Ascending aorta (tissue), 2 donors: Measurements from ENCODE around the gene SLC6A11. TPM values are rescaled to one million over a fixed set of nuclear protein-coding genes. Genes with fewer than 3 reads are reported as not detected.

Experiments
- DNase-seq, 2 donors: peaks; one replicate each; pipeline ENCODE4 v3.0.0-alpha.2; 2019; ENCODE audit warnings: low spot score in 2 of 2
- H3K27ac ChIP-seq, 2 donors: fragments of 200-600 bp; sonication (generic); one replicate each; pipeline ENCODE4 v1.5.1; 2016 to 2017; ENCODE audit warnings: mild to moderate bottlenecking in 1 of 2
- H3K27me3 ChIP-seq: fragments of 200-600 bp; sonication (generic); one replicate; pipeline ENCODE4 v1.5.1; 2017
- H3K36me3 ChIP-seq, 2 donors: fragments of 200-600 bp; sonication (generic); one replicate each; pipeline ENCODE4 v1.5.1; 2016
- H3K4me1 ChIP-seq, 2 donors: fragments of 200-600 bp; sonication (generic); one replicate each; pipeline ENCODE4 v1.5.1; 2016 to 2017; ENCODE audit warnings: mild to moderate bottlenecking in 1 of 2
- H3K4me3 ChIP-seq, 2 donors: fragments of 200-600 bp; sonication (generic); one replicate each; pipeline ENCODE4 v1.5.1; 2016 to 2017; ENCODE audit warnings: mild to moderate bottlenecking in 1 of 2
- H3K9me3 ChIP-seq, 2 donors: fragments of 200-600 bp; sonication (generic); one replicate each; pipeline ENCODE4 v1.5.1; 2016
- intact Hi-C: fragments of 100-400 bp; cut with DNase I; formaldehyde crosslinking; loops from one replicate; pipeline ENCODE4 v1.15.1; 2023
- total RNA-seq: library from RNA; depleted of rRNA; stranded (reverse); fragments of >200 nt; gene quantifications from one replicate; pipeline ENCODE4 v1.1.0, GENCODE V29; 2016
- TF ChIP-seq, protein P1 (sequence below), 3 experiments: fragments of 200-600 bp in 2 of 3; fragments of 450-650 bp in 1 of 3; sonication (generic) in 2 of 3; IDR thresholded peaks; one replicate each; pipeline ENCODE4 v1.5.1; 2016 to 2019; ENCODE audit warnings: antibody characterized with exemption in 3 of 3, mild to moderate bottlenecking in 1 of 3, moderate library complexity in 1 of 3

The SLC6A11 gene
- total RNA-seq, 1 donor from 2014 or later, result not detected

DNA sequence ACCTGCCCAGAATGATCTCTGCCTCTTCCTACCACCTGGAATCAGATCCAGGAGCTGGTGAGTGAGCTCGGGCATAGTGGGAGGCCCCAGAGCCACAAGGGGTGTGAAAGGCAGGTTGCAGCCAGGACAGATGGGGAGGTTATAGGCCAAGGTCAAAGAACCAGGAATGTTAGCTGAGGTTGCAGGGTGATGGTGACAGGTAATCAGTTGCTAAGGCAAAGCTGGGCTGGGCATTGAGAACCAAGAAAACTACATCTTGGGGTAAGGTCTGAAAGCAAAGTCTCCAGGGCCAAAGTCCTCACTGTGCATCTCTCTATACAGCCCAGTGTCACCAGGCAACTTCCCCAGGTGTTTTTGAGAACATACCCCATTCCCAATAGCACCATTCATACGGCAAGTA lies 38.4 kb upstream of the SLC6A11 start:
- H3K27ac ChIP-seq, result no peak overlapping the region
- H3K27me3 ChIP-seq, result no peaks in the 10 kb centered on the region
- intact Hi-C loops, result no loop called here
- DNase-seq, result no peak
- no peaks in the 10 kb centered on the region for H3K36me3 ChIP-seq
- no peaks in the 10 kb centered on the region for H3K9me3 ChIP-seq
- H3K4me1 ChIP-seq, result no peaks in the 10 kb centered on the region
- H3K4me3 ChIP-seq, result no peak overlapping the region
- TF ChIP-seq, protein P1, sequence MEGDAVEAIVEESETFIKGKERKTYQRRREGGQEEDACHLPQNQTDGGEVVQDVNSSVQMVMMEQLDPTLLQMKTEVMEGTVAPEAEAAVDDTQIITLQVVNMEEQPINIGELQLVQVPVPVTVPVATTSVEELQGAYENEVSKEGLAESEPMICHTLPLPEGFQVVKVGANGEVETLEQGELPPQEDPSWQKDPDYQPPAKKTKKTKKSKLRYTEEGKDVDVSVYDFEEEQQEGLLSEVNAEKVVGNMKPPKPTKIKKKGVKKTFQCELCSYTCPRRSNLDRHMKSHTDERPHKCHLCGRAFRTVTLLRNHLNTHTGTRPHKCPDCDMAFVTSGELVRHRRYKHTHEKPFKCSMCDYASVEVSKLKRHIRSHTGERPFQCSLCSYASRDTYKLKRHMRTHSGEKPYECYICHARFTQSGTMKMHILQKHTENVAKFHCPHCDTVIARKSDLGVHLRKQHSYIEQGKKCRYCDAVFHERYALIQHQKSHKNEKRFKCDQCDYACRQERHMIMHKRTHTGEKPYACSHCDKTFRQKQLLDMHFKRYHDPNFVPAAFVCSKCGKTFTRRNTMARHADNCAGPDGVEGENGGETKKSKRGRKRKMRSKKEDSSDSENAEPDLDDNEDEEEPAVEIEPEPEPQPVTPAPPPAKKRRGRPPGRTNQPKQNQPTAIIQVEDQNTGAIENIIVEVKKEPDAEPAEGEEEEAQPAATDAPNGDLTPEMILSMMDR (IDR thresholded peaks at IDR 0.05), result no peak

DNA sequence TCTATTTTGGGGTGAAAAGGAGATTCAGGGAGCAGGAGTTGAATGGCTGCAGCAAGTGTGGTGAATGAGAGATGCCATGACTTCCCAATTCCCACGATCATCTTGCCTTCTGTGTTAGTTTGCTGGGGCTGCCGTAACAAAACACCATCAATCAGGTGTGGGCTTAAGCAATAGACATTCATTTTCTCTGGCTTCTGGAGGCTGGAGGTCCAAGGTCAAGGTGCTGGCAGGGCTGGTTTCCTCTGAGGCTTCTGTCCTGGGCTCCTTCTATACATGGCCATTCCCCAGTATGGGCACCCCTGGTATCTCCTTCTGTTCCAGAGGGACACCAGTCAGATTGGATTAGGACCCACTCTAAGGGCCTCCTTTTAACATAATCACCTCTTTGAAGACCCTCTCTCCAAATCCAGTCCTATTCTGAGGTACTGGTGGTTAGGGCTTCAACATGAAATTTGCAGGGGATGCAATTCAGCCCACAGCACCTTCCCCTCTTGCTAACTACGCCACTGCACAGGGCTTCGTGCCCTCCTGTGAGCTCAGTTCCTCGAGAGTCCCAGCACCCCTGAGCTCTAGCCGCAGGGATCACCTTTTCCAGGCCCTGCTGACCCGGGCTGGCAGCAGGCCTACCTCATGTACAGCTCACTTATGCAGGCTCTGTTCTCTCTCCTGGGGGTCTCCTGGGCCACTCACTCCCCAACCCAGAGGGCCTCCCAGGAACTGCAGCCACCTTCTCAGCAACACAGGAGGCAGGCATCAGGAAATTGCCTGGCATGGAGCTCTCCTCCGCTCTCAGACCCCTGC lies 37.3 kb upstream of the SLC6A11 start:
- H3K27ac ChIP-seq, result no peak overlapping the region
- TF ChIP-seq, protein P1 (IDR thresholded peaks at IDR 0.05), result no peak
- no peaks in the 10 kb centered on the region for H3K4me1 ChIP-seq
- intact Hi-C loops, result no loop called here
- DNase-seq, result no peak
- H3K9me3 ChIP-seq, result no peaks in the 10 kb centered on the region
- no peaks in the 10 kb centered on the region for H3K36me3 ChIP-seq
- H3K27me3 ChIP-seq, result no peaks in the 10 kb centered on the region
- no peak overlapping the region for H3K4me3 ChIP-seq

DNA sequence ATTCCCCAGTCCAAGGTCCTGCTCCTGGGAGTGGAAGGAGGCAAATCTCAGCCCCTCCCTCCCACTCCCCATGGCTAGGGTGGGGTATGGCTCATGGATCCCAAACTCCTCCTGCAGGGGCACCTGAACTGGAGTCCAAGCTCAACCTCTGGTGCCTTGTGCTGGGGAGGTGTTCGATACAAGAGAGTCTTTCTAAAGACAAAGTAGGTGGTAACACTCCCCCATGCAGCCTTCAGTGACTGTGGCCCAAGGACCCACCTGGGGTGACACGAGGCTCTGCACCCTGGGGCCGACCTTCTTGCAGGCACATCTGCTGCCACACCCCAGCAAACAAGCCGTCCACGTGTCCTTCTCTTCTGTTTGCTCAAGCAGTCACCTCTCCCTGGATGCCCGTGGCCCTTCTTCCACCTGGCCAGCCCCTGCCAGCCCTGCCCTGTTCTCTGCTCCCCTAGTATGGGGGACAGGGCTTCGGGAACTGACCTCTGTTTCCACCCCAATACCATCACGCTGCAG lies 36.7 kb upstream of the SLC6A11 start:
- TF ChIP-seq, protein P1 (IDR thresholded peaks at IDR 0.05), result no peak
- no peak overlapping the region for H3K4me3 ChIP-seq
- intact Hi-C loops, result no loop called here
- no peaks in the 10 kb centered on the region for H3K36me3 ChIP-seq
- H3K4me1 ChIP-seq, result no peaks in the 10 kb centered on the region
- DNase-seq, result no peak
- no peaks in the 10 kb centered on the region for H3K27me3 ChIP-seq
- no peak overlapping the region for H3K27ac ChIP-seq
- H3K9me3 ChIP-seq, result no peaks in the 10 kb centered on the region

DNA sequence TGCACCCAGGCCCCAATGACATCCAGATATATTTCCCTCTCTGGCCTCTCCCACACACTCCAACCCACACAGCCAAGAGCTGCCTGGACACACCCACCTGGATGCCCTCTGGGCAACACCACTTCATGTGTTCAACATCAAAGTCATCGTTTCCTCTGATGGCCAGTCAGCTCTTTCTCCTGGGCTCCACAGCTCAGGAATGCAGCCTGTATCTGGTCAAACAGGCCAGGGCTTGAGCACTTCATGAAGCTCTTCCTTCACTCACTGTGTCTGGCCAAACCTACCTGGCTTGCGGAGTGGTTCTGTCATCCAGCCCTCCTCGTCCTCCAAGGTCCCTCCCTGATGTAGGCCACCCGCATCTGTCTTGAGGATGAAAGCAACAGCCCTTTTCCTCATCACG lies 35.8 kb upstream of the SLC6A11 start:
- Histone ChIP-seq H3K27ac (no peak overlapping the region), H3K9me3 (no peaks in the 10 kb centered on the region), H3K4me1 (no peaks in the 10 kb centered on the region), H3K4me3 (no peak overlapping the region), H3K36me3 (no peaks in the 10 kb centered on the region), H3K27me3 (no peaks in the 10 kb centered on the region)
- TF ChIP-seq, protein P1 (IDR thresholded peaks at IDR 0.05), result no peak
- DNase-seq, result no peak
- intact Hi-C loops, result no loop called here

DNA sequence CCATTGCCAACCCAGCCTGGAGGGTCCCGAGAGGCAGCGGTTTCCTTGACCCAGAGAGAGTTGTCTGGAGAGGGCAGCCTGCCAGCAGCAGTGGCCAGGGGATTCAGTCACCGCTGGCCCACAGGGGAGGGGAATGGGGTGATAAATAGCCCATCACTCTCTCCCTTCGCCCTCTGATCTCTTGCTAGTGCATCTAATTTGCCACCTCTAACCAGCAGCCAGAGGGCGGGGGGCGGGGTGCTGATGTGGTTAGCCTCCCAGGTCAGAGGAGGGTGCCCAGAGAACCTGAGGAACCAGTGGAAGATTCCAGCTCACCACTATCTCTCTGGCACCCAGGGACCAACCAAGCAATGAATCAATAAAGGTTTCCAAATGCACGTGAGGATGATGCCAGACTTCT lies 35.1 kb upstream of the SLC6A11 start:
- no peaks in the 10 kb centered on the region for H3K36me3 ChIP-seq
- H3K4me1 ChIP-seq, result no peaks in the 10 kb centered on the region
- H3K4me3 ChIP-seq, result no peak overlapping the region
- TF ChIP-seq, protein P1 (IDR thresholded peaks at IDR 0.05), result no peak
- no peak overlapping the region for H3K27ac ChIP-seq
- intact Hi-C loops, result no loop called here
- H3K27me3 ChIP-seq, result no peaks in the 10 kb centered on the region
- H3K9me3 ChIP-seq, result no peaks in the 10 kb centered on the region
- no peak for DNase-seq
